HG02870 (cell line): ENCODE measurements around the gene TMEM18.

Source experiments
- ATAC-seq: cut with Tn5 transposase; IDR thresholded peaks from one replicate; pipeline ENCODE4 v1.9.1; 2021; ENCODE audit warnings: mild to moderate bottlenecking, moderate library complexity; ENCODE audit not compliant: unreplicated experiment

TMEM18 gene

GRCh38 chr2:673615-674320 lies 3.4 kb downstream of the TMEM18 start:
- no peak for ATAC-seq

- ATAC-seq, result no peak
These were observed 4.2 kb downstream of the TMEM18 start for GRCh38 chr2:673016-673415.

- no peak for ATAC-seq
These were observed 4.7 kb downstream of the TMEM18 start for GRCh38 chr2:672606-672905.

GRCh38 chr2:671787-672605 lies 5.2 kb downstream of the TMEM18 start:
- ATAC-seq, result no peak

- no peak for ATAC-seq
These were observed 6.1 kb downstream of the TMEM18 start for GRCh38 chr2:671072-671471.

GRCh38 chr2:670637-671036 lies 6.6 kb downstream of the TMEM18 start:
- ATAC-seq, result no peak

- ATAC-seq, result no peak
These were observed 7.9 kb downstream of the TMEM18 start for GRCh38 chr2:669323-669722.

GRCh38 chr2:668000-668398 lies 9.2 kb downstream of the TMEM18 start:
- no peak for ATAC-seq

GRCh38 chr2:667332-667999 lies 9.7 kb downstream of the TMEM18 start:
- ATAC-seq, result no peak

- no peak for ATAC-seq
These were observed 10.8 kb downstream of the TMEM18 start for GRCh38 chr2:666441-666840.

- no peak for ATAC-seq
These were observed 11.7 kb downstream of the TMEM18 start for GRCh38 chr2:665340-666073.

- no peak for ATAC-seq
These were observed 13.1 kb downstream of the TMEM18 start for GRCh38 chr2:664063-664462.

- ATAC-seq, result no peak
These were observed 14.0 kb downstream of the TMEM18 start for GRCh38 chr2:663221-663620.

- ATAC-seq, result no peak
These were observed 15.9 kb downstream of the TMEM18 start for GRCh38 chr2:661360-661635.

GRCh38 chr2:660586-661359 lies 16.4 kb downstream of the TMEM18 start:
- ATAC-seq, result no peak

- ATAC-seq, result no peak
These were observed 17.2 kb downstream of the TMEM18 start for GRCh38 chr2:660029-660428.

- no peak for ATAC-seq
These were observed 18.8 kb downstream of the TMEM18 start for GRCh38 chr2:658426-658825.

- no peak for ATAC-seq
These were observed 19.4 kb downstream of the TMEM18 start for GRCh38 chr2:657766-658165.

- ATAC-seq, result no peak
These were observed 20.5 kb downstream of the TMEM18 start for GRCh38 chr2:656676-657075.

GRCh38 chr2:655626-656025 lies 21.6 kb downstream of the TMEM18 start:
- no peak for ATAC-seq

- ATAC-seq, result no peak
These were observed 22.3 kb downstream of the TMEM18 start for GRCh38 chr2:654896-655295.
